ENCODE measurements around the gene LRRC49. TPM values are rescaled to one million over a fixed set of nuclear protein-coding genes. Genes with fewer than 3 reads are reported as not detected.
"Not testable (repeated sequence)": the region's sequence is repeated elsewhere in the genome, so short reads cannot be mapped to it uniquely, and the experiment has no call there.

Gene LRRC49
- total RNA-seq, 2 experiments from 2014 or later, result not detected

DNA sequence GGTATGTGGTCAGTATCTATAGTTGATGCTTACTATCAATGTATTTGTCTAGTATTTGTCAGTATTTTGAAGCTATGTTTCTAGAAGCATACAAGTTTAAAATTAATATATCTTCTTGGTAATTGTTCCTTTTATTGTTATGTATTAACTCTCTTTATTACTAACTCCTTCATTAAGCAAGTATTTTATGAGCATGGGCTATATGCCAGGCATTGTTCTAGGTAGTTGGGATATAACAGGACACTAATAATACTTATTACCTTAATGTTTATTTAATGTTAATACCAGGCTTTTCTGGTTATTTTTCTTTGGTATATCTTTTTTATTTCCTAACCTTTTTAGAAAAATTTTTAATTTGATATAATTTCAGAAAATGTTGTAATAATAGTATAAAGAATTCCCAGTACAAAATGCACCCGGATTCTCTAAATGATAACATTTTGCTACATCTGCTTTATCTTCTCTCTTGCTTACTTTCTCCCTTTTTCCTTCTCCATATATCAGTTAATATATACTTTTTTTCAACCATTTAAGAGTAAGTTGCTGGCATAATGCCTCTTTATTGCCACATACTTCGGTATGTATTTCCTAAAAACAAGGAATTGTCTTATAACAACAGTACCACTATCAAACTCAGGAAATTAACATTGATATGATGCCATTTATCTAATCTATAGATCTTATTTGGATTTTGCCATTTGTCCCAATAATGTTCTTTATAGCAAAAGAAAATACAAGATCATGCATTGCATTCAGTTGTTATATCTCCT lies 30.9 kb downstream of the LRRC49 start:
- DNase-seq, result no peak
- Mint-ChIP-seq H3K4me3 (no peak overlapping the region), H3K27ac (no peak overlapping the region), H3K27me3 (peaks cover 21% of the 10 kb centered on the region), H3K4me1 (no peaks in the 10 kb centered on the region), H3K36me3 (no peaks in the 10 kb centered on the region), H3K9me3 (no peaks in the 10 kb centered on the region)
- no peak for ATAC-seq (ENCODE audit: low read depth)
- POLR2A ChIA-PET, result no interaction called here

DNA sequence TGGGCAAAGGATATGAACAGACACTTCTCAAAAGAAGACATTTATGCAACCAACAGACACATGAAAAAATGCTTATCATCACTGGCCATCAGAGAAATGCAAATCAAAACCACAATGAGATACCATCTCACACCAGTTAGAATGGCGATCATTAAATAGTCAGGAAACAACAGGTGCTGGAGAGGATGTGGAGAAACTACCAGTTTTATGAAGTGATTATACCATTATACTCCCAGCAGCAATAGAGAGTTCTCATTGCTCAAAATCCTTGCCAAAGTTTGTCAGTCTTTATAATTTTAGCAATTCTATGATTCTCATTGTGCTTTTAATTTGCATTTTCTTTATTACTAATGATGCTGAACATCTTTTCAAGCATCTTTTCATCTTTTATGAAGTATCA lies 34.3 kb downstream of the LRRC49 start:
- POLR2A ChIA-PET; H3K4me1 Mint-ChIP-seq; H3K27ac Mint-ChIP-seq; H3K9me3 Mint-ChIP-seq; H3K36me3 Mint-ChIP-seq; H3K4me3 Mint-ChIP-seq; ATAC-seq (ENCODE audit: low read depth); DNase-seq: not testable (repeated sequence)
- H3K27me3 Mint-ChIP-seq, result peaks cover 40% of the 10 kb centered on the region

DNA sequence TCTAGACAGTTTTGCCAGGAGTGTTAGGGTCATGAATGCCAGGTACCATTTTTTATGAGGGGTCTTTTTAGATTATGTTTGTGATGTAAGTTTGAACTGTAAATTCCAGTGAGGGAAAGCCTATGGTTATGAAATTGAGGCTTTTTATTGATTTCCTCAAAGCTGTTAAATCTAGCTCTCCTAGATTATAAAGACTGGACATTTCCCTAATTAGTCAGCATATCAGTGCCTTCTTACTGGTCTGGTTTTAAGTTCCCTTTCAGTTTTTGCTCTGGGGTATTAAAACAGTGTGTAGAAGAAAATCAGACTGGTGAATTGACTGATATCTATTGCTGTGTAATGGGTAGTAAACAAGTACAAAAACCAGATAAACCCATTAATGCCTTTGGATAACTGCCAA lies 39.2 kb downstream of the LRRC49 start:
- peaks cover 1% of the 10 kb centered on the region for H3K4me1 Mint-ChIP-seq
- no peaks in the 10 kb centered on the region for H3K36me3 Mint-ChIP-seq
- ATAC-seq (ENCODE audit: low read depth) (no peak), DNase-seq (no peak)
- no peak overlapping the region for H3K4me3 Mint-ChIP-seq
- no peaks in the 10 kb centered on the region for H3K9me3 Mint-ChIP-seq
- POLR2A ChIA-PET, result interaction anchor here (0.7 kb wide), 1 partner anchor 89 kb away, joined by 4 read pairs; no protein-coding TSS in a partner anchor
- H3K27ac Mint-ChIP-seq, result no peak overlapping the region
- peaks cover 33% of the 10 kb centered on the region for H3K27me3 Mint-ChIP-seq

DNA sequence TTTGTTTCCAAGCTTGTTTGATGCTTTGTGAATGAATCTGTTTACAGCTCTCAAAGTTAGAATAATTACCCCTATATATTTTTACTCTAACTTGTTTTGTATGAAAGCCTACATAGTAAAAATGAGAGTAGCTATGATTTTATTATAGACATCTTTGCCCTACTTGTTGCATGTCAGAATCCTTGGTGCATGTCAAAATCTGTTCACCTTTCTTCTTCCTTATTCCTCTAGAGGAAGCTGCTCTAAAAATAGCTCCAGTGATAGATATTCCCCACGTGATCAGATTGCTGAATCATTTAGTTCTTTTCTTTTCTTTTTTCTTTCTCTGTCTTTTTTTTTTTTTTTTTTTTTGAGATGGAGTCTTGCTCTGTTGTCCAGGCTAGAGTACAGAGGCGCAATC lies 39.8 kb downstream of the LRRC49 start:
- POLR2A ChIA-PET, result interaction anchor here (0.7 kb wide), 1 partner anchor 88 kb away, joined by 4 read pairs; no protein-coding TSS in a partner anchor
- no peaks in the 10 kb centered on the region for H3K9me3 Mint-ChIP-seq
- no peak overlapping the region for H3K27ac Mint-ChIP-seq
- peaks cover 36% of the 10 kb centered on the region for H3K27me3 Mint-ChIP-seq
- H3K4me3 Mint-ChIP-seq, result no peak overlapping the region
- ATAC-seq (ENCODE audit: low read depth), result no peak
- DNase-seq, result no peak
- no peaks in the 10 kb centered on the region for H3K36me3 Mint-ChIP-seq
- H3K4me1 Mint-ChIP-seq, result peaks cover 1% of the 10 kb centered on the region

DNA sequence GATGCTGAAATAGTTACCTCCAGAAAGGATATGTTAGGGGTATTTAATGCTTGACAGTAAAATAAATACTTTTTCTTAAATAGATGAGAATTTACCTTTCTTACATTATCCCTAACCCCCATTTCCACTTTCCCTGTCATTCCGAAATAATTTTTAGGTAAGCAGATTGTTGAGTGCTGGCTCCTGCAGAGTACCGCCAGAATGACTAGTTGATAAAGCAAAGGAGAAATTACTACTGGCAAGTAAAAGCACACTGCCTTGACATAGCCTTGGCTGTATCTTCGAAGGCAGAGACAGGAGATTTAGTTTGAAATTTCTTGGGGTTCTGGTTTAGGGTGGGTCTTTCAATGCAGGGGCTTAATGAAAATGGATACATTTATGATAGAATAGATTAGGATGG lies 40.8 kb downstream of the LRRC49 start:
- no peak overlapping the region for H3K27ac Mint-ChIP-seq
- ATAC-seq (ENCODE audit: low read depth) (no peak), DNase-seq (no peak)
- no peaks in the 10 kb centered on the region for H3K9me3 Mint-ChIP-seq
- peaks cover 1% of the 10 kb centered on the region for H3K4me1 Mint-ChIP-seq
- no peak overlapping the region for H3K4me3 Mint-ChIP-seq
- peaks cover 35% of the 10 kb centered on the region for H3K27me3 Mint-ChIP-seq
- no peaks in the 10 kb centered on the region for H3K36me3 Mint-ChIP-seq
- POLR2A ChIA-PET, result no interaction called here

DNA sequence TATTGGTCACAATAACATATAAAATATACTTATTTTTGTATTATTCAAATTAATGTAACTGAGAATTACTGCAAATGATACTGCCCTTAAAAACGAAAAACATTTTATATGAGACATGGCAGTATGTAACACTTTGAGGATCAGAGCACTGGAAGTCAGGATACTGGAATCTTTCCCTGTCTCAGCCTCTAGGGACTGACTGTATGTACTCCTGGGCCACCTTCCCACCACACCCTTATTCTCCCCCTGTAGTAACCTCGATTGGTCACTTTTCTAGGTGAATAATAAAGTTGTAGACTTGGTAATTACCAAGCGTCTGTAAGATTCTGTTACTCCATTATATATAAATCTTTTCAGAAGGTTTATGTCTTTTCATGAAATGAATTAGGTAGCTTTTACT lies 43.0 kb downstream of the LRRC49 start:
- Mint-ChIP-seq H3K27ac (no peak overlapping the region), H3K4me1 (peaks cover 1% of the 10 kb centered on the region), H3K9me3 (no peaks in the 10 kb centered on the region), H3K4me3 (no peak overlapping the region), H3K27me3 (peaks cover 20% of the 10 kb centered on the region), H3K36me3 (no peaks in the 10 kb centered on the region)
- DNase-seq (no peak), ATAC-seq (ENCODE audit: low read depth) (no peak)
- POLR2A ChIA-PET, result no interaction called here

DNA sequence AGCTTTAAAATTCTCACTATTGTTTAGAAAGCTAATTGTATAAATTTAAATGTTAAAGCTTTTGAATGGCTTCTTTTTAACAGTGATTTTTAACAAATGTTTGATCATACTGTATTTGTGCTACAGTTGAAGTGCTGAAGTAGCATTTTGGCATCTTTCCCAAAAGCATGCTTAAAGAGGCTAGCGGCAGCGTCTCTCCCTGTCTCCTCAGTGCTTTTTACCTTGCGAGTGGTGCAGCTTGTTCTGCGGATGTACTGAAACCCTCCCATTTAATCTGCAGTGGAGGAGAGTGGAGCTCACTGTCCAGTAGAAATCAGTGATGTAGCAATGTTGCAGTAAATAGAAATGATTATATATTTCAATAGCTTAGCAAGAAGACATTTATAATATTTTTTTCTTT lies 43.7 kb downstream of the LRRC49 start:
- peaks cover 18% of the 10 kb centered on the region for H3K27me3 Mint-ChIP-seq
- DNase-seq (no peak), ATAC-seq (ENCODE audit: low read depth) (no peak)
- H3K36me3 Mint-ChIP-seq, result no peaks in the 10 kb centered on the region
- no peak overlapping the region for H3K4me3 Mint-ChIP-seq
- H3K4me1 Mint-ChIP-seq, result peaks cover 1% of the 10 kb centered on the region
- H3K9me3 Mint-ChIP-seq, result no peaks in the 10 kb centered on the region
- POLR2A ChIA-PET, result no interaction called here
- no peak overlapping the region for H3K27ac Mint-ChIP-seq

DNA sequence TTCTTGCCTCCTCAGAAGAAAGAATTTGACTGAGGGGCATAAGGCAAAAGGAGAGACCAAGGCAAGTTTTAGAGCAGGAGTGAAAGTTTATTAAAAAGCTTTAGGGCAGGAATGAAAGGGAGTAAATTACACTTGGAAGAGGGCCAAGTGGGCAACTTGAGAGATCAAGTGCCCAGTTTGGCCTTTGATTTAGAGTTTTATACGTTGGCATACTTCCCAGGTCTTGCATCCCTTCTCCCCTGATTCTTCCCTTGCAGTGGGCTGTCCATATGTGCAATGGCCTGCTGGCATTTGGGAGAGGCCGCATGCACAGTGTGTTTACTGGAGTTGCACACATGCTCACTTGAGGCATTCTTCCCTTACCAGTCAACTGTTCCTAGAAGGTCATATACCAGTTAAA lies 50.7 kb downstream of the LRRC49 start:
- H3K4me3 Mint-ChIP-seq; POLR2A ChIA-PET; H3K27me3 Mint-ChIP-seq; H3K4me1 Mint-ChIP-seq; H3K36me3 Mint-ChIP-seq; H3K9me3 Mint-ChIP-seq; H3K27ac Mint-ChIP-seq; DNase-seq; ATAC-seq (ENCODE audit: low read depth): not testable (repeated sequence)

DNA sequence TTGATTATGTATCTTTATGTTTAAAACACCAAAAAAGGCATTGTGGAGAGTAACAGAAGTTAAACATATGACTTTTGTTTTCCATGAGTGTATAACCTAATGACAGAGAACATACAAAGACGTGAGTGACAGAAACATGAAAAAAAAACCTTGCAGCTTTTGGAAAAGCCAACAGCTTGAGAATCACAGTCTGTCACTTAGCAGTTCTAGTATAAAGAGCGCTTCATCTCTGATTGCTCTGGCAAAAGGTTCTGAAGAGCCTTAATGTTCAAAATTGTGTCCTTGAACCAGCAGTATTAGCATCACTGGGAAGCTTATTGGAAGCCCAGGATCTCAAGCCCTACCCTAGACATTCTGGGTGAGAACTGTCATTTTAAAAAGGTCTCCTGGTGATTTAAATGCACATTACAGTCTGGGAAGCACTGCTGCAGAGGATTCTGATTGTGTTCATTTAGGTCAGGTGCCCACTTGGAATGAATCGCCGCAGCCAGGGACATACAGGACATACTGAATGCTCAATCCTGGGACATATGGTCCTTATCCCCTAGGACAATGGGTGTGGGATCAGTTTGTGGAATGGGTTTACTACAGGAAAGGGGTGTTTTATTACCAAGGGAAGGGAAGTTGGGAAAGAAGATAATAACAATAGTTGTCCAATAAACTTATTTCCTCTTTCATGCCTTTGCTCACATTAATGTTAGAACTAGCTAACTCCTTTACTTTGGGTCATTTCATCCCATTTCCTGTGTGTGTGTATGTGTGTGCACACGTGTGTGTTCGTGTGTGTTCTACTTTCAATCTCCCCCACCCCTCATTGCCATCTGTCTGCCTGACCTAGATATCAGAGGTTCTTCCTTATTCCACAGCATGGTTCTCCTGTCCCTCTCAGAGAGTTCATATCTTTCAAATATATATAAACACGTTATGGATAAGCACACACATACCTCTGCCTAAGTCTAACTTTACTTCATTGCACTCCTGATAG lies 55.0 kb downstream of the LRRC49 start:
- DNase-seq, result no peak
- Mint-ChIP-seq H3K36me3 (no peaks in the 10 kb centered on the region), H3K27ac (no peak overlapping the region), H3K27me3 (peaks cover 3% of the 10 kb centered on the region), H3K4me1 (no peaks in the 10 kb centered on the region), H3K4me3 (no peak overlapping the region), H3K9me3 (no peaks in the 10 kb centered on the region)
- ATAC-seq (ENCODE audit: low read depth), result no peak
- POLR2A ChIA-PET, result no interaction called here

DNA sequence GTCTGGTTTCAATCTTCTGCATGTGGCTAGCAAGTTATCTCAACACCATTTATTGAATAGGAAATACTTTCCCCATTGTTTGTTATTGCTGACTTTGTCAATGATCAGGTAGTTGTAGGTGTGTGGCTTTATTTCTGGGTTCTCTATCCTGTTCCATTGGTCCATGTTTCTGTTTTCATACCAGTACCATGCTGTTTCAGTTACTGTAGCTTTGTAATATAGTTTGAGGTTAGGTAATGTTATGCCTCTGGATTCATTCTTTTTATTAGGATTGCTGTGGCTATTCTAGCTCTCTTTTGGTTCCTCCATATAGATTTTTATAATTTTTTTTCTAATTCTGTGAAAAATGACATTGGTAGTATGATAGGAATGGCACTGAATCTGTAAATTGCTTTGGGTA lies 58.3 kb downstream of the LRRC49 start:
- Mint-ChIP-seq H3K36me3 (no peaks in the 10 kb centered on the region), H3K27me3 (peaks cover 6% of the 10 kb centered on the region), H3K27ac (no peak overlapping the region), H3K9me3 (no peaks in the 10 kb centered on the region), H3K4me1 (no peaks in the 10 kb centered on the region), H3K4me3 (no peak overlapping the region)
- POLR2A ChIA-PET, result no interaction called here
- no peak for ATAC-seq (ENCODE audit: low read depth)
- DNase-seq, result no peak

DNA sequence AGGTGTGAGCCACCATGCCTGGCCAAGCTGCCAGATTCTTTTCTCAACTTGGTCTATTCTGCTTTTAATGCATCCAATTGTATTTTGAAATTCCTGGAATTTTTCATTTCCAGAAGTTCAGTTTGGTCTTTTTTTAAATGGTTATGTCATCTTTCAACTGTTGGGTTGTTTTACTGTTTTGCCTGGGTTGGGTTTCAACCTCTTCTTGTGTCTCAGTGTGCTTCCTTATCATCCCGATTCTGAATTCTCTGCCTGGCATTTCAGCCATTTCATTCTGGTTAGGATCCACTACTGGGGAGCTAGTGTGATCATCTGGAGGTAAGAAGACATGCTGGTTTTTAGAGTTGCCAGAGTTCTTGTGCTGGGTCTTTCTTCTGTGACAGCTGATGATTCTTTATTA lies 61.5 kb downstream of the LRRC49 start:
- peaks cover 6% of the 10 kb centered on the region for H3K27me3 Mint-ChIP-seq
- no peak overlapping the region for H3K4me3 Mint-ChIP-seq

DNA sequence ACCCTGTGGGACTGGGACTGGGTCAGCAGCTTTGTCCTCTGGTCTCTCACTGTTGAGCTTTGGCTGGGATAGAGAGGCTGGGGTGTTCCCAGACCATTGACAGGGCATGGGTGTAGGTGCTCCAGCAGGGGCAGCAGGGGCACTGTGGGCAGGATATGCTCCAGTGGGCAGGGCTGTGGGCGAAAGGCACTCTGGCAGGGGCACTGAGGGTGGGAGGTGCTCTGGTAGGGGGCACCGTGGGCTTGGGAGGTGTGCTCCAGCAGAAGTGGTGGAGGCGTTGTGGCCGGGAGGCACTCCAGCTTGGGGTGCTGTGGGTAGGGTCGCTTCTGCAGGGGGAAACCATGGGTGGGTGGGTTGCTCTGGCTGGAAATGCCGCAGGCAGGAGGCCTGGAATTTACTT lies 62.1 kb downstream of the LRRC49 start:
- POLR2A ChIA-PET, result no interaction called here
- Mint-ChIP-seq H3K4me3 (no peak overlapping the region), H3K4me1 (no peaks in the 10 kb centered on the region), H3K27me3 (peaks cover 6% of the 10 kb centered on the region), H3K9me3 (no peaks in the 10 kb centered on the region), H3K27ac (no peak overlapping the region), H3K36me3 (no peaks in the 10 kb centered on the region)
- DNase-seq, result no peak
- no peak for ATAC-seq (ENCODE audit: low read depth)

More for the DNA sequence above, 61.5 kb downstream of the LRRC49 start:
- Mint-ChIP-seq H3K9me3 (no peaks in the 10 kb centered on the region), H3K27ac (no peak overlapping the region), H3K4me1 (no peaks in the 10 kb centered on the region), H3K36me3 (no peaks in the 10 kb centered on the region)
- ATAC-seq (ENCODE audit: low read depth) (no peak), DNase-seq (no peak)
- POLR2A ChIA-PET, result no interaction called here

DNA sequence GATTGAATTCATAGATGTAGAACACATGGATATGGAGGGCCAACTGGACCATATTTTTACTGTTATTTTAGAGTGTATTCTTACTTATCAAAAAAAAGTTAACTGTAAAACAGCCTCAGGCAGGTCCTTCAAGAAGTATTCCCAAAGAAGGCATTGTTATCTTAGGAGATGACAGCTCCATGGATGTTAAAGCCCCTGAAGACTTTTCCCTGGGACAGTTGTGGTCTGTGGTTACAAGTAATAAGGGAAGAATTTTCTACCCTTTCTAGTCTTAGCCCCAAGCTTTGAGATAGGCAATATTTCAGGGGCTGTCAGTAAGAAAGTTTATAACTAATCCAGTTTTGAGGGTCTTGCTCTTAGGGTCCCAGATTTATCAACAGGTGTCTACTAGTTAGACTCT lies 62.5 kb downstream of the LRRC49 start:
- POLR2A ChIA-PET, result no interaction called here
- ATAC-seq (ENCODE audit: low read depth), result no peak
- no peak overlapping the region for H3K4me3 Mint-ChIP-seq
- no peaks in the 10 kb centered on the region for H3K36me3 Mint-ChIP-seq
- H3K9me3 Mint-ChIP-seq, result no peaks in the 10 kb centered on the region
- no peaks in the 10 kb centered on the region for H3K4me1 Mint-ChIP-seq
- no peak overlapping the region for H3K27ac Mint-ChIP-seq
- DNase-seq, result no peak
- peaks cover 6% of the 10 kb centered on the region for H3K27me3 Mint-ChIP-seq
